Epidermal melanocyte (primary cell): ENCODE measurements around the gene JMY.

Experiments
- DNase-seq: peaks from one replicate; pipeline ENCODE4 v3.0.0; 2011; ENCODE audit warnings: low spot score; ENCODE audit not compliant: insufficient read length

JMY gene

DNA sequence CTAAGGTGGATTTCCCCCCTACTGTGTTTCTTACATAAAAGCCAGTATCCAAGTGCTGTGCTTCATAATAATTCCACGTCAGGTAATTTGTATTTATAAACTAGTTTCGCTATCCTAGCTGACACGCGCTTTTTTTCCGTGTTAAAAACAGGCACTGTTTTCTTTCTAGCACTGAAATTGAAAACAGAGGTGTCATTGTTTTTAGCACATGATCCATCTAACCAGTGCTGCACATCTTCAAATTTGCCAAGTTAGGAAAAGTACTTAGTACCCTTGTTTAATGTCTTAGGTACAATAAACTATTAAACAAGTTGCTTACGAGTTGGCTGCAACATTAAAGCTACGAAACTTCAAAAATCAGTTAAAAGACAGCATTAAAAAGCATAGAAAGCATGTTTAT, 49.9 kb downstream of the JMY start:
- DNase-seq = no peak

DNA sequence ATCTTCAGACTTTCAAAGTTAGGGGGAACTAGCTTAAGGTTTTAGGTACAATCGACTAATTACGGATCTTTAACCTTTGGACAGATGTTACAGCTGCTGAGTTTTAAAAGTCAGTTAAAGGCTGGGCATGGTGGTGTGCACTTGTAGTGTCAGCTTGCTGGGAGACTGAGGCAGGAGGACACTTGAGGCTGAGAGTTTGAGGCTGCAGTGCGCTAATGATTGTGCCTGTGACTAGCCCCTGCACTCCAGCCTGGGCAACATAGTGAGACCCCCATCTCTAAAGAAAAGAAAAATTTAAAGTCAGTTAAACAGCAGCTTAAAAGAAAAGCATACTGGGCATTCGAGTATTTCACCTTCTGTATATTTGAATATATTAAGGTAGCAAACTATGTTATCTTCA, 51.4 kb downstream of the JMY start:
- no peak for DNase-seq

DNA sequence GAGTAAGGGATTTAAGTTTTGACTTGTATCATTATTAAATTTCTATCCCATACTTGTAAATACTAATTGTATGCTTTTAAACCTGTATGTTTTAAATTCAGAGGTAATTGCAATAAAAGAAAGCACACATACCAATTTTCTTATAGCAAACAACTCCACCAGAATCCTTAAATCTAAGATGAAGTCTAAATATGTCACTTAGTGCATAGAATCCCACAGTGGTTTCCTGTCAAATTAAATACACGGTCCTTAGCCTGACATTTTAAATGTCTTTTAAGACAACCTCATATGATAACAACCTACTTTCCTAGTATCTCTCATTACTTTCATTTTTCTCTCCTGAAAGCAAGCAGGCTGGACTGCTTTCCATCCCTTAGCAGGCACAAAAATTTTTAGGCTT, 52.0 kb downstream of the JMY start:
- no peak for DNase-seq

DNA sequence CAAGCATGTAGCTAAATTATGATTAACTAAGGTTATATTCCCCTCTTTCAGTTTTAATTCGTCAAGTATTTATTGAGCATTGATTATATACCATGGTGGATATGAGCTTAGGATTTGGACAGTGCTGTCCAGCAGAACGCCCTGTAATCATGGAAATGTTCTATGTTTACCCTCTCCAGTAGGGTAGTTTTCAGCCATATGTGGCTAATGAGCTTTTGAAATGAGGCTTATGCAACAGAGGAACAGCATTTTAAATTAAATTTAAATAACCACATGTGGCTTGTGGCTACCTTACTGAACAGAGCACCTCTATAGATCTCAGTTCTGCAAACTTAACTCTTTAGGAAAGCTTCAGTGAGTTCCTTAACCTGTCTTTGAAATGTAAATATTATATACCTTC, 59.1 kb downstream of the JMY start:
- no peak for DNase-seq

DNA sequence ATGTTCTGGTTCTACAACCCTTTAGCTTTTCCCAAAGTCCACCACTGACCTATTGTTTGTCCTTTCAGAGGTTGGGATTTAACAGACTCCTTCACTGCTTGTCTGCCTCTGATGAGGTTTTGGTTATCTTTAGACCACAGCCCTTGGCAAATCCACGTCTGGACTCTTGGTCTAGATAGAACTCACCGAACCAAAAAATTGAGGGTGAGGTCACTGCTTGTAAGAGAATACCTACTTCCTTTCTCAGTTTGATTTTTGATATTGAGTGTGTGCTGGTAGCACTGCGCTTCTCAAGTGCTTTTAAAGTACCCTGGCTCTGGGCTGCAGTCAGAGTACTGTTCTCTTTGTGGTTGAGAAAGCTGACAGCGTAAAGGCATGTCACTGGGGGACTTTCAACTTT, 61.7 kb downstream of the JMY start:
- no peak for DNase-seq

DNA sequence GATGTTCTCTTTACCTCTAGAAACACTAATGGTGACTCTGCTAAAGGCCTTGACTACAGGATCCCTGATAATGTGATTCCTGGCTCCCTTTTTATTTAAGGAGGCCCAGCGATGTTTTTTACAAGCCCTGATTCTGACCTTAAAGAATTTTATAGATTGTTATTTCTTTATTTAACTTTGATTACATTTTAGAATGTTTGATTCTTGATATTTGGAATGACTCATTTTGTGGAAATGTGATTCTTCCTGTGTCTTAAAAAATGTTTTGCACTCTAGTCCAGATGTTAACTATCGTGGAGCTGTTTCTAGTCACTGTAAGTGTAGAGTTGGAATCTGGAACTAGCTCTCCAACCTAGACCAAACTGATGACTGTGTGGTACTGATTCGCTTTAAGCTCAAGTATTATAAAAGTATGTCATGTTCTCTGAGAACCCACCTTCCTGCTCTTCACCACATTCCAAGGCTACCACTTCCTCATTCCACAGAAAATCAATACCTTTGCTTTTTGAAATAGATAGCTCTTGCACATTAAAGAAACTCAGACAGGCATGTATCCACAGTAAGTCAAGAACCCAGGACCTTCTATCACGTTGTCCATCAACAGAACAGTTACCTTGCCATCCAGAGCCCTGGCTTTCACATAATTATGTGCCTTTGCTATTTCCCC, 65.2 kb downstream of the JMY start:
- no peak for DNase-seq

DNA sequence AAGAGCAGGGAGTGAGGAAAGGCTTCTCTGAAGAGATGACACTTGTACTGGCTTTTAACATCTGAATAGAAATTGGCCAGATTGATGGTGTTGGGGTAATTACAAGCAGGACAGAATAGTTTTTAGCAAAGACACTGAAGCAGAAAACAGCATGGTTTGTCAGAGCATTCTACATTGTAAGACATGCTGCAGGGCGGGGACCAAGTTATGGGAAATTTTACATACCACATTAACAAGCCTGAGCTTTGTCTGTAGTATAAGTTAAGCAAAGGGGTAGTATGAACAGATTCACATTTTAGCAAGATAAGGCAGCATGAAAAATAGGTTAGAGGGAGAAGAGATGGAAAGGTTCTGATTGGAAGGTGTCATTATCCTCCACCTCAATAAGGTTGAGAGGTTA, 66.5 kb downstream of the JMY start:
- DNase-seq = no peak

DNA sequence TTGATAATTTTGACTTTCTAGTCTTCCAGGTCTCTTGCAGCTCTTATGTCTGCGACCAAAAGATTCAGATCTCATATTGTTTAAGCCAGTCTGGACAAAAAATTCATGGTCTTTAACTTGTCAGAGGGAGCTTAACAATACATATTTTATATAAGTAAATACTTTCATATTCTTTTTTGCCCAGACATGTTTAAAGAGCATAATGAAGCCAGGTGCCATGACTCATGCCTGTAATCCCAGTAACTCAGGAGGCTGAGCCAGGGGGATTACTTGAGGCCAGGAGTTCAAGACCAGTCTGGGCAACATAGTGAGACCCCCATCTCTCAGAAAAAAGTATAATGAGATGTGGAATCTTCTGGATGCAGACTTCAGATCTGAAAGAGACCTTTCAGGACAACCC, 69.8 kb downstream of the JMY start:
- no peak for DNase-seq

DNA sequence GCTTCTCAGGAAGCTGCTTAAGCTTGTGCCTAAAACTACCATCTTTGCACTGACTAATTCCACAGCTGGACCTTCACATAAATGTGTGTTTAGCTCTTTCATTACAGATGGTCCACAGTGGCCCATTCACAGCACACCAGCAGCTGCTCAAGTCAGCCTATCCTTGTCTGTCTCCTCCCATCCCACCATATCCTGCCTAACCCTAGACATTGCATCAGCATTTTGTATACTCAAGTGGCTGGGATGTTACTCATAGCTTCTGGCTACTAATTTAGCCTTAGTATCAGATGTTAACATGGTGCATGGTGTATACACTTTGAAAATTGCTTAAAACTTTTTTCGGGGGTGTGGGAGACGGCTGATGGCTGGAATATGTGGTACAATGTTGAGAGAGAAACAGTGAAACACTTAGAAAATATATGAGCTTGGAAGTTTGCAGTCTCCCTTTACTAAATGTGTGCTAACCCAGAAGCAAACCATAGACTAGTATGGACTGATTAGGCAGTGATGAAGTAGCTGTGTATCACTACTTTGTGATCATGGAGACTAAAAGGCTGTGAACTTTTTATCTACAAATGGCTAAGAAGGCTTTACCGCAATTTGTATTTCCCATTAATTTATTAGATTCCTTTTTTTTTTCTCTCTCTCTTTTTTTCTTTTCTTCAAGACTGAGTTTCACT, 83.1 kb downstream of the JMY start:
- DNase-seq = peak; percentile 30

DNA sequence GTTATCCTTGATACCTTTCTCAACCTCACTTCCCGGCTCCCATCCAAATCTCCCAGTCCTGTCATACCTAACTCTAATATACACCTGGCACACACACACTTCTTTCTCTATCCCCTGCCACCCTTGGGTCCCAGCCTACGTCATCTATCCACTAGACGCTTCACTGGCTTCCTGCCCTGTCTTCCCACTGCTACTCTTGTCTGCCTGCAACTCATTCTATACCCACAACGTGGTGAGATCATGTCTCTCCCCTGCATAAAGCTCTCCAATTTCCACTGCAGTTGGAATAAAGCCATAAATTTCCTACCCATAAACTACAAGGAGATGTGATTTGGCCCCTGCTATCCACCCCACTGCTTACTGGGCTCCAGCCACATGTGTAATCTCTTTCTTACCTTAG, 93.5 kb downstream of the JMY start:
- no peak for DNase-seq

DNA sequence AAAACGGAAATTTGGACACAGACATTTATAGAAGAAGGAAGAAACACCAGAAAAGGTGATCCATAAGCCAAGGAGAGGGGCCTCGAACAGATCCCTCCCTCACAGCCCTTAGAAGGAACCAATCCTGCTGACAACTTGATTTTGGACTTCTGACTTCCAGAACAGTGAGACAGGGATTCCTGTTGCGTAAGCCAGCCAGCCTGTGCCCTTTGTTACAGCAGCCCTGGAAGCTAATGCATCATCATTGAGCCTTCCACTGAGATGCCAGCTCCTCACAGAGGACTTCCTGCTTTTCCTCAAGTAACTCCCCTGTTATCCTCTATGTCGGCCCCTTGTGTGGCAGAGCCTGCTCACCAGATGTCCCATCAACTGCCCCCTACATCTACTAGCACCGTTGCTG, 94.1 kb downstream of the JMY start:
- DNase-seq = no peak

DNA sequence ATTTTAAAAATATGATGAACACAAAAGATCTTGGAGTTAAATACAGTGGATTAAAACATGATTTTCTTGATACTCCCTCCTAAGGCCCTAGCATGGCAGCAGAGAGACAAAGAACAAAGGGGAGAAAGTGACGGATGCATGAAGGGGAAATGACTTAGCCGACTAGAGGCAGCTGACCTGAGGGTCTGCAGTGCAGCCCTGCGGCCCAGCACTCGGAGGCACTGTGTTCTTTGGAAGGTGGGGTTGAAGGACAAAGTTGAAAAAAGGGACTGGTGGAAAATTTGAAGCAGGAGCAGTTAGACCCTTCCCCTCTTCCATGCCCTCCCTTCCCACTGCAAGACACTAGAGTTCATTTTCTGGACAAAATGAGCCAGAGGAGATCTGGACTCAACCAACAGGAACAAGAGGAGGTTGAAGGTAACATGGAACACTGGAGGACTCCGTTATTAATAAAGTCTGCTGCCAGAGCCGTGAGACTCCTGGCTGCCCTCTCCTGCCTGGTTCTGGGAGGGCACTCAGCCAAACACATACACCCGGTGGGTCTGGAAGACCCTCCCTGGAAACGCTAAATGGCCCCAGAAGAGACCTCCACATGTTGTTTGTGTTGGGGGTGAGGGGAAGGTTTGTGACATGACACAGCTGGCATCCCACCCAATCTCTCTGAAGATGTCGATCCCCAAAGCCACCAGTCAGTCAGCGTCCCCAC, 98.1 kb downstream of the JMY start:
- no peak for DNase-seq

DNA sequence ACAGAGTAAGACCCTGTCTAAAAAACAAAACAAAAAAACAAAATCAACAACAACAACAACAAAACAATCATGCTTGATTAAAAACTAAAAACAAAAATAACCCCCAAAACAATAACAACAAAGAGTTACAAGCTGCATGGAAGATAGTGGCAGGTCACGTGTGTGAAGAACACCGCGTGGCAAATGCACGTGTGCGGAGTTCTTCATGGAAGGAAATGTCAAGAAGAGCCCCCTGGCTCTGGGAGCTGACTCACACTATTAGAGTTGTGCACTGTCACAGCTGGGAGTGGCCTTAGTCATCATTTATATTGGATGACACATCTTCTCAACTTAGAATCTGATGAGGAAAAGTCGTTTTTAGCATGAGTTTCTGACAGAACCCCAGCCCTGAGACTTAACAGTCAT, 110.5 kb downstream of the JMY start:
- DNase-seq = no peak

DNA sequence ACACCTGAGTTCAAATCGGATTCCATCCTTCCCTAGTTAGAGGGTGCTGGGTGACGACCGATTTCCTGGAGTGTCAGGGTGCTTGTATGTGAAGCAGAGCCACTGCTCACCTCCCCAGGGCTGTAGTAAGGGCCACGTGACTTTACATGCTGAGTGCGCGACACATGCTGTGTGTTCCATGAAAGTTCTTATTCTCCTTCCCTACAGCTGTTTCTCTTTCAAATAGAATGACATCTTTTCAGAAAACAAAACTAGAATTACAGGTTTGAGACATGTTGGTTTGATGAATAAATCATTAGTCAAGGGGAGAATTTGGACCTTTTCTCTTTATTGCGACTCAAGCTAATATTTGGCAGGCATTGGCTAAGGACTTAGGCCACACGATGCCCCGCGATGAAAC, 113.1 kb downstream of the JMY start:
- DNase-seq = no peak

DNA sequence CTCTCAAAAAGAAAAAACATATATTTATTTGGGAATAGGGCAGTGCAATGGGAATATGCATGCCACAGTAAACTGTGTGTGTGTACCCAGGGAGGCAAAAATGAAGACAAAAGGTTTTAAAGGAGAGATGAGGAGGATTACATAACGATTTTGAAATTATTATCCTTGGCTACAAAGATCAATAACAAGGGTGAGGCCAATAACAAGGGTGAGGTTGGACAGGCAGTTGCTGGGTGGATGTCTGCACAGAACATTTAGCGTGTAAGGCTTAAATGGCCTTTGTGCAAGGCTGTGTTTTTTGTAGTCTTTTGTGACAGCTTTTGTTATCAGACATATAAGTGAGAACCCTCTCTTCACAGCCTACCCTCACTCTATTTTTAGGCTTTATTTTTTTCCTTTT, 114.0 kb downstream of the JMY start:
- no peak for DNase-seq

DNA sequence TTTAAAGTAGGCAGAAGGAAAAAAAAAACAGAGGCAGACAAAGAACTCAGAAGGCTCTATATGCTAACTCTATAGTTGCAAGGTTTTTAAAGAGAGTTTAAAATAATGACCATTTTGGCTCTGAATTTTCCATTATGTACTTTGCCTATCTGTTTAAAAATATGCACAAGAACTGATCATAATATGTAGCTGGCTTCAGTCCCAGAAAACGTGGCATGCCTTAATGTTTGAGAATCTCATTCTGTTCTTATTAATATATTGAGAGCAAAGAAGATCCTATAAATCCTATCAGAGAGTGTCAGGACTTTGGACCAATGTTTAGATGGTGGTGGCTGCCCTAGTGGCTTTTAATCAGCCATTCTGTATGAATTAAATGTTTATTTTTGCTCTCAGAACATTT, 121.5 kb downstream of the JMY start:
- DNase-seq = no peak
